ENCODE results near the gene ZNRF4.

The ZNRF4 gene

DNA sequence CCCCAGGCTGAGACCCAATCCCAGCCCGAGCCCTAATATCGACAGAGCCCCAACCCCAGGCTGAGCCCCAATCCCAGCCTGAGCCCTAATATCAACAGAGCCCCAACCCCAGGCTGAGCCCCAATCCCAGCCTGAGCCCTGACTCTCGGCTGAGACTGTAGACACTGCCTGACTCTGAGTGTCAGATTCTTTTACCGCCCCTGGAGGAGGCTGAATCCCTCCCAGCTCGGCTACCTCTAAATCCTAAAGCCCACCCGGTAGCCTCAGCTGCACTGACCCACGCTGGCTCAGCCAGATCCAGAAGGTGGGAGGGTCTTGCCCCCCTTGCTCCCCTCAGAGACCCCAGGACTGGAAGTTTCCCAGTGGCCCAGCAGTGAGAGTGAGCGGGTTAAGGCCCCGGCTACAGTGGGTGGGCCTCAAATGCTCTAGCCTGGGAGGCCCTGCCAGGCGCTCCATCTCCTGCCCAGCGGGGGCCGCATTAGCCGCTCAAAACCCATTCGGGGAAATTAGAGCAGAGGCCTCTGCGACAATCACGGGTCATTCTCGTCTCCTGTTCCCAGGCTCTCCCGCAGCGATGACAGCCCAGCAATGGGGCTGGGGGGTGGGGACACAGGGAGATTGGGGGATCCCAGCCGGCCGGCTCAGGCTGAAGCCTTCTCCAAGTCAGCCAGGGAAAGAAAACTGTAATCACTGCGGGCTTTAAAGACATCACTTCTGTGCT lies 43.8 kb downstream of the ZNRF4 start:
- no peak for DNase-seq (ENCODE audit: extremely low read depth in 1 of 2, low read depth in 1 of 2)

DNA sequence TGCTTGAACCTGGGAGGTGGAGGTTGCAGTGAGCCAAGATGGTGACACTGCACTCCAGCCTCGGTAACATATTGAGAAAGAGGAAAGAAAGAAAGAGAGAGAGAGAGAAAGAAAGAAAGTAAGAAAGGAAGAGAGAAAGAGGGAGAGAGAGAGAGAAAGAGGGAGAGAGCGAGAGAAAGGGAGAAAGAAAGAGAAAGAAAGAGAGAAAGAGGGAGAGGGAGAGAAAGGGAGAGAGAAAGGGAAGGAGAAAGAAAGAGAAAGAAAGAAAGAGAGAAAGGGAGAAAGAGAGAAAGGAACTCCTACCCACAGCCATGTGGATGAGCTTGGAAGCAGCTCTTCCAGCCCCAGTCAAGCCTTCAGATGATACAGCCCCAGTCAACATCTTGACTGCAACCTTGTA lies 46.7 kb downstream of the ZNRF4 start:
- DNase-seq (ENCODE audit: extremely low read depth in 1 of 2, low read depth in 1 of 2), result no peak

DNA sequence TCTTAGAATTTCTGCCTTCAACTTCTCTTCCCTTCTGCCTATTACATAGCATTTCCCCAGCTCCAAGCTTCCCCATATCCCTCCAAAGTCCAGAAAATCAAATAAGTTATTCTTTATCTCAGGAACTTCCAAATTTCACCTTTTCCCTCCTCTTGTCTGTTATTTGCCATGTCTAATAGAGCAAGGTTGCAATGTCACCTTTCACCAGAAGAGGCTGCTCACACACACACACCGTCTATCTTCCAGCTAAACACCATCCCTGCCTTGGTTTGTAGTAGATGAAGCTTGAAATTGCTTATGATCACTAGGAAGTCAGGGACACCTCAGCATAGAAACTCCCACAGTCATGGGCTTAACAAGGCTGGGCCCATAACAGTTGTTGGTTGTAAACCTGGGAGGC lies 48.4 kb downstream of the ZNRF4 start:
- DNase-seq (ENCODE audit: extremely low read depth in 1 of 2, low read depth in 1 of 2), result no peak

DNA sequence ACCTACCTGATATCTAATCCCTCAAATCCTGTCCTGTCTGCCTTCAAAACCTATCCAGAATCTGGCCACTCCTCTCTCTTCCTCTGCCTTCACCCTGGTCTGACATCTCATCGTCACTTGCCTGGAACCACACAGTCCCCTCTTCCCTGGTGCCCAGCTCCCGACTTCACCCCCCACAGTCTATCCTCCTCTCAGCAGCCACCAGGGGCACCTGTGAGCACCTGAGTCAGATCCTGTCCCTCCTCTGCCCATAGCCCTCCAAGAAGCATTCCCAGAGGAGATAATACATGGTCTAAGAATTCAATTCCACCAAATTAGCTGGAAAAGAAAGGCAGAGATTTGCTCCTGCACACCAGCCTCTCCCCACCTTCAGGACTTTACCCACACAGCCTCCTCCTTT lies 48.9 kb downstream of the ZNRF4 start:
- DNase-seq (ENCODE audit: extremely low read depth in 1 of 2, low read depth in 1 of 2), result no peak

Measured in stimulated activated CD8-positive, alpha-beta memory T cell treated with anti-CD3 and anti-CD28 coated beads, Interleukin-7, amount 100 ng/mL, for 48 hours (primary cell).